NCI-H345 treated with DMSO at 0.1 percent for 48 hours (cell line): Measurements from ENCODE around the gene DYNLL2.
"Not testable (repeated sequence)": the region's sequence is repeated elsewhere in the genome, so short reads cannot be mapped to it uniquely, and the experiment has no call there.

Source experiments
- DNase-seq: peaks from one replicate; lab custom pipeline; 2025; ENCODE audit not compliant: unreplicated experiment; lab: John Stamatoyannopoulos, UW

DYNLL2 gene

GRCh38 chr17:58066401-58066800, 16.8 kb upstream of the DYNLL2 start:
- DNase-seq, result no peak

- no peak for DNase-seq
Measured at GRCh38 chr17:58072862-58073261, 10.4 kb upstream of the DYNLL2 start.

GRCh38 chr17:58073266-58073665, 10.0 kb upstream of the DYNLL2 start:
- DNase-seq, result not testable (repeated sequence)

- DNase-seq, result not testable (repeated sequence)
Measured at GRCh38 chr17:58074406-58074805, 8.8 kb upstream of the DYNLL2 start.

- no peak for DNase-seq
Measured at GRCh38 chr17:58079300-58080033, 3.8 kb upstream of the DYNLL2 start.

- DNase-seq, result no peak
Measured at GRCh38 chr17:58081646-58082340, 1.4 kb upstream of the DYNLL2 start.

GRCh38 chr17:58082341-58082869, 814 bp upstream of the DYNLL2 start:
- DNase-seq, result no peak

GRCh38 chr17:58083491-58084316, 485 bp downstream of the DYNLL2 start:
- no peak for DNase-seq

GRCh38 chr17:58084317-58084981, 1.2 kb downstream of the DYNLL2 start:
- peak; percentile 11 for DNase-seq

- no peak for DNase-seq
Measured at GRCh38 chr17:58085039-58085715, 2.0 kb downstream of the DYNLL2 start.

- DNase-seq, result no peak
Measured at GRCh38 chr17:58086953-58087352, 3.7 kb downstream of the DYNLL2 start.

- DNase-seq, result no peak
Measured at GRCh38 chr17:58088624-58089023, 5.4 kb downstream of the DYNLL2 start.

- DNase-seq, result no peak
Measured at GRCh38 chr17:58089111-58089510, 5.9 kb downstream of the DYNLL2 start.

GRCh38 chr17:58091024-58091567, 7.9 kb downstream of the DYNLL2 start:
- DNase-seq, result no peak

GRCh38 chr17:58092101-58092796, 9.0 kb downstream of the DYNLL2 start:
- DNase-seq, result no peak

GRCh38 chr17:58092797-58093385, 9.7 kb downstream of the DYNLL2 start:
- DNase-seq, result no peak

- no peak for DNase-seq
Measured at GRCh38 chr17:58094118-58094517, 10.9 kb downstream of the DYNLL2 start.

- no peak for DNase-seq
Measured at GRCh38 chr17:58096892-58097291, 13.7 kb downstream of the DYNLL2 start.
